Measurements from ENCODE around the gene DAPP1. TPM values are rescaled to one million over a fixed set of nuclear protein-coding genes. Genes with fewer than 3 reads are reported as not detected.

DAPP1 gene
- total RNA-seq, 1 donor from 2014 or later: 10.5 TPM

DNA sequence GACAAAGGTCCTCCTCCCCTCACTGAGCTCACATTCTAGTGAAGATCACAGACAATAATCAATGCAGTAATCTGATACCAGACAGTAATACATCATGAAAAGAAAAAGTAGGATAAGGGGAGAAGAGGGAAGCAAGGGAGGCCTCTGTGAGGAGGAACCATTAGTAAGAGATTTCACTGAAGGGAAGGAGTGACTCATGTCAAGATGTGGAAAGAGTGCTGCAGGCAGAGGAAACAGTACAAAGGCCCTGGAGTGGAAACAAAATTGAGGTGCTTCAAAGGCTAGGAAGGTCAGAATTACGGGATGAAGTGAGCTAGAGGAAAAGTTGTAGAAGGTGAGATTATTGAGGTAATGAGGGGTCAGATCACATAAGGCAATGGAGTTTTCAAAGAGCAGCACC is 39.5 kb downstream of the DAPP1 start:
- DNase-seq: no peak

DNA sequence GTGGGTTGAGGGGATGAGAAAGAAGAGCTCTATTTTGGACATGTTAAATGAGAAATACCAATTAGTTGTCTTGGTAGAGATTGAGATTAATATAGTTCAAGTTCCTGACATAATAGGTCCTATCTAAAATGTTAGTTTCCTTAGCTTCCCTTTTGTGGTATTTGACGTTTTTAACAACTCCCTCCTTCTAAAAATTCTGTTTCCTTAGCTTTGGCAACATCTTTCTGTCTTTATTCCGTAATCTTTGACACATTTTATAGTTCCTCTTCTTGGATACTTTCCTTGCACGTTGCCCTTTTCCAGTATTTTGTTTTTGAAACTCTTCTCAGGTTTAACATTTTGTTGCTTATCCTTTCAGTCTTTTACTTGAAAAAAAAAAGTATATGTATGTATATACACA is 40.7 kb downstream of the DAPP1 start:
- no peak for DNase-seq

DNA sequence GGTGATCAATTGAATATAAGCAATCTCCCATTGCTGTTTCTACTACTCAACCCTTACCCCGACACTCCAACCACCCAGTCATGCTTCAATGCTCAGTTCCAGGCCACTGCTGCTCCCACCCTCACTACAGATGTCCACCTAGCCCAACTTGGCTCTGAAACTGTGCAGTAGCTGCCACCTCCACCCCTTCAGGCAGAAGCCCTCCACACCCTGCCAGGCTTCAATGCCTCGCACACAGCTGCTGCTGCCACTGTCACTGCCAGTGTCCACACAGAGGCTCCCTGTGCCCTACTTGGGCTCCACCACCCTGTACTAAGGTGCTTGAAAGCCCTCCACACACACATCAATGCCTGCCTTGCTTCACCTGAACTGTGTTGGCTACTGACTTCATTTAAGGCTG is 43.0 kb downstream of the DAPP1 start:
- no peak for DNase-seq

DNA sequence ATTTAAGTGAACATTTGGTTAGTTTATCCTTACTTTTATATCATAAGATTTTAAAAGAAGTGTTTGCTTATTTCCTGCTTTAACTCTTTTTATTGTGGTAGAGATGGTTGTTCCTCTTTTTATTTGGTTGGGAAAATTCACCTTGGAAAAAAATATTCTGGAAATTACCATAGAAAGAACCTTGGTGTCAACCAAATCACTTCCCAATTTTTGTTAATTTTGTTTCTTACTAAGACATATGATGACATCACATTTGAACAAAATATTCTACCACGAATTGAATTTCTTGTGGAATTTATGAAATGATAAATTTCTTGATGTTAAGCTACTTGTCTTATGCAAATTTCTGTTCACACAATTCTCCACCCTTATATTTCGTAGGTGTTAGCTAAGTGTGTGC is 43.9 kb downstream of the DAPP1 start:
- no peak for DNase-seq

DNA sequence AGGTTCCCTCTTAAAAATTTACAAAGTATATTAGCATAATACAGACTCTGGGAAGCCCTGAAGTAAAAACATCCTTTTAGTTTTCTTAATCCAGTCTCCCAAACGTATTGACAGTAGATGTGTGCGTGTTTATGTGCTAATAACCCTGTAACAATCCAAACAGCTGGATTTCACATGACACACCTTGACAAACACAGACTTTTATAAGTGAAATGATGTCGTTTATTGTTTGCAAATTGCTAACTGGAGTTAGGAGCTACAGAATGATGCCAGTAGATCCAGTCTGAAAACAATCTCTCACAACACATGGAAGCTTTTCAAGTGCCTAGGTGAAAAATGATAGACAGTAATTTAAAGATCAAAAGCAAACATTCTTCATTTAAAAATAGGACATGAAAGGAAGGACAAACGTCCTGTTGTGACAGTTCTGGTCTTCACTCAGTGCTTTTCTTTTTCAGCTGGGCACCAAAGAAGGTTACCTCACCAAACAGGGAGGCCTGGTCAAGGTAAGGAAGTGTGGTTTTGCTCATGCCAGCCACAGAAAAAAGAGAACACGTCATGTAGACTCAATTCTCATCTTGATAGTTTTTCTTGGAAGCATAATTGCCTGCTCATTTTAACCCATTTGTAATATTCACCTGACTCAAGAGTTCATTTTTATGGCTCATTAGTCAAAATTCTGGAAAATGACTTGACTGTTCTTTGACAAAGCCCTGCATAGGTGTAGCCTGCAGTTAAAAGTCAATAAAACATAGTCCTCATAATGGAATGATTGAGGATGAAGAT is 44.7 kb downstream of the DAPP1 start:
- peak; percentile 11 for DNase-seq

DNA sequence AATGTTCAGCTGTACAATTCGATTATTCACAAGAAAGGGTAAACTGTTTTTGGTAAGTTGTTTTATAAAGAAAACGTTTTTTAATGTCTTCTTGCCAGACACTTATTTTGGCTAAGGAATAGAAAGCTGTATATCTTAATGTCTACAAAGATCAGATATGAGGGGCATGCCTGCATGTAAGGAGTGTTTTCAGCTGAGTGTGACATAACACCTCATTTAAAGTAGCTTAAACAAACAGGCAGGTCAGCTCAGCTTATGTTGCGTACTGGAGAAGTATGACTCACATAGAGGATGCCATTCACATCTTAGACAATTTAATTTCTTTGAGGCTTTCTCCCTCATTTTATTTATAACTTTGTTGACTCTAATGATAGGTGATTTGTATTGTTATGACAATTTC is 47.2 kb downstream of the DAPP1 start:
- no peak for DNase-seq

DNA sequence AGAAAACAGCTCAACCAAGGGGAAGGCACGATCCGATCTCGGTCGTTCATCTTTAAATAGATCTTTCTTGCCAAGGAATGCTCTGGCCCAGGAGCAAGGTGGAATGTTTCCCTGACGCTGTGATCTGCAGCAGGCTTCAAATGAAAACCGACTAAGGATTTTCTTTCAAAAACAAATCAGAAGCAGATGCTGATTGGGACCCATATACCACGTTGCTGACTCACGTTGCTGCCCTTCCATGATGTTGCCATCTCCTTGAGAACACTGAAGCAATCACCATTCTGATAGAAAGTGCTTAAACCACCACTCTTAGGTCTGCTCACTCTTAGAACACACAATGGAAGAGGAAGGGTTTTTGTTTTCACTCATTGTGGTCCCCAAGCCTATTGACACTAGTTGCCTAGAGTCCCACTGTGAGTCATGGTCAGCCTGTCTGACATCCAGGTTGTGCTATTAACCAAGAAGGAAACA is 51.5 kb downstream of the DAPP1 start:
- DNase-seq: no peak

DNA sequence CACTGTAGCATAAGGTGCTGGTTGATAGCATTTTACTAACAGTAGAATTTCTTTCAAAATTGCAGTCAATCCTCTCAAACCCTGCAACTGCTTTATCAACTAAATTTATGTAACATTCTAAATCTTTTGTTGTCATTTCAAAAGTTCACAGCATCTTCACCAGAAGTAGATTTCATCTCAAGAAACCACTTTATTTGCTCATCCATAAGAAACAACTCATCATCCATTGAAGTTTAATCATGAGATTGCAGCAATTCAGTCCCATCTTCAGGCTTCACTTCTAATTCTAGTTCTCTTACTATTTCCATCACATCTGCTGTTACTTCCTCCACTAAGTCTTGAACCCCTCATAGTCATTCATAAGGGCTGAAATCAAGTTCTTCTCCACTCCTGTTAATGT is 55.9 kb downstream of the DAPP1 start:
- no peak for DNase-seq

DNA sequence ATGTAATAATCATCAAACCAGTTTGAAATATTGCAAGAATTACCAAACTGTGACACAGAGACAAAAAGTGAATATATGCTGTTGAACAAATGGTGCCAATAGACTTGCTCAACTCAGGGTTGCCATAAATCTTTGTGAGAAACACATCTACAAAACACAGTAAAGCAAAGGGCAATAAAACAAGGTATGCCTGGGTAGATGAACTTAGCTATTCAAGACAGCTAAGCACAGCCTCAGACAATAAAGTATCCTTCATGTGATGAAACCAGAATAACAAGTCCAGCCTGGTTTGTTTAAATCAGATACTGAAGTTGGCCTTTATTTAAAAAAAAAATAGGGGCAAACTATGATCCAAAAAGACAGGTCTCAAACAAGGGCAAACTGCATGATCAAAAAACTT is 58.4 kb downstream of the DAPP1 start:
- DNase-seq: no peak

DNA sequence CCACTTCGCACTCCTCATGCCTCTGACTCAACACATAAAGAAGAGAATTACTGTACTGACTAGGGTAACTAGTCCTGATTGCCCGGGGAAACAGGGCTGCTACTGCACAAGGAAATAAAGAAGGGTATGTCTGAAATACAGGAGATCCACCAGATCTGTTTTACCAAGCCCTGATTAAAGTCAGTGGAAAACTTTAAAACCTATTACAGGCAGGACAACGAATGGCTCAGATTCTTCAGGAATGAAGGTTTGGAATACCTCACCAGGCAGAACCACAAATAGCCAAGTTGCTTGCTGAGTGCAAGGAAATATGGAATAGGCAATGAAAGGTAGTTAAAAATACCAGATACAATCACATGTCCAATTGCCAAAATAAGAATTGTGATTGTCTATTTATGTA is 60.3 kb downstream of the DAPP1 start:
- no peak for DNase-seq

DNA sequence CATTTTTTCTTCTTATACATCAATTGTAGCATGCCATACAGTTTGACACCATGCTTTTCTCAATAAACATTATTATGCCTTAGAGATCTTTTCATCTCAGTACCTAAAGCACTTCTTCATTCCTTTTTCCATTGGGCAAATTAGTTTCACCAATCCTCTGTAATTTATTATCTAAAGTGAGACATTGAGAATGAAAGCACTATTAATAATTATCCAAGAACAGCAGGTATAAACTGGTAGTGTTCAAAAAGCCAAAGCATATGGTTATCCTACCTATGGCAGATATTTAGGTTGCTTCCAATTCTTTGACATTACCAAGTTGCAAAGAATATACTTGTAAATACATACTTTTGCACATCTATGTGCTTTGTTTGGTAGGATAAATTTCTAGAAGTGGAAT is 62.0 kb downstream of the DAPP1 start:
- DNase-seq: no peak

DNA sequence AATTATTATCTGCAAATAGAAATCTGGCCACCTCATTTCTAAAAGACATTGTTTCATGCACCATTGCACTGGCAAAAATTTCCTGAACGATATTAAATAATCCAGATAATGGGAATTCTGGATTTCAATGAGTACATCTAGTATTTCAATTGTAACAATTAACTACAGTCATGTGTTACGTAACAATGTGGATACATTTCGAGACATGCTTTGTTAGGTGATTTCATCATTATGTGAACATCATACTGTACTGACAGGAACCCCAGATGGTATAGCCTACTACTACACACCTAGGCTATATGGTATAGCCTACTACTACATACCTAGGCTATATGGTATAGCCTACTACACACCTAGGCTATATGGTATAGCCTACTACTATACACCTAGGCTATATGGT is 62.8 kb downstream of the DAPP1 start:
- DNase-seq: no peak

DNA sequence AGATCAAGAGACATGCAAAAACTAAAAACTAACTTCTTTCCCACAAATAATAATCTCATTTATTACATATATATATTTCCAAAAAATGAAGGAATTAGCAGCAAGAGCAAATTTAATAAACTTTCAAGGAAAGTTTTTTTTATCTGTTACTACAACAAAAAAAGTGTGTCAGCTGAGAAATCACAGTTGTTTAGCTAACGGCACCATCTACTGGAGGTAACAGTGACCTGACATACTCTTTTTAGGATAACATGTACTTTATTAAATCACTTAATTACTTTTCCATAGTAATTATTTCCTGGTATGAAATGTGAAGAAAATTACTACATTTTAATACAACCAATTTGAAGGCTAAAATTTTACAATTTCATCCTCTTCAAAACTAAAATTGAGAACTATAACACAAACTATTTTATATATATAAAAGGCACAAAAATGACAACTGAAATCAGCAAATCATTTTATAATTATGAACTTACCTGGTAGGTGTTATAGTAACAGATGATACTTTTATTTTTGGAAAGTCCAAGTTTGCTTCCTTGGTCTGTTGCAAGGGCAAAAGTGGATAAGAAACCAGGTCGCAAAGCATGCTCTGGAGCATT is 68.5 kb downstream of the DAPP1 start:
- peak; percentile 69 for DNase-seq

DNA sequence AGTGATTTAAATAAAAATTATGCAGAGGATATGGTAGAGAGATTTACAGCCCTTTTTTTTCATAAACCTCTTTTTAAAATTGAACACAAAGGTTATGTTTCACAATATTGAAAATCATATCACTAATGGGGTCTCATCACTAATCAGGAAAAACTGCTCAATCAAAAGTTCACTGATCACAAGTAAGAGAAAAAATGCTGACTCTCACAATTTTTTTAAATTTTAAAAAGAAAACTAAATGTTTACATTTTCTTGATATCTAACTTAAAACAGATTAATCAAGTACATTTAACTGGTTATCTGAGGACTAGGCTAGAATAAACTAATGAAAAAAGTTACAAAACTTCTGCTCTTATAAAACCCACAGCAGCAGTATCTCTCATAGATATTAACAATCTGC is 69.1 kb downstream of the DAPP1 start:
- DNase-seq: no peak

DNA sequence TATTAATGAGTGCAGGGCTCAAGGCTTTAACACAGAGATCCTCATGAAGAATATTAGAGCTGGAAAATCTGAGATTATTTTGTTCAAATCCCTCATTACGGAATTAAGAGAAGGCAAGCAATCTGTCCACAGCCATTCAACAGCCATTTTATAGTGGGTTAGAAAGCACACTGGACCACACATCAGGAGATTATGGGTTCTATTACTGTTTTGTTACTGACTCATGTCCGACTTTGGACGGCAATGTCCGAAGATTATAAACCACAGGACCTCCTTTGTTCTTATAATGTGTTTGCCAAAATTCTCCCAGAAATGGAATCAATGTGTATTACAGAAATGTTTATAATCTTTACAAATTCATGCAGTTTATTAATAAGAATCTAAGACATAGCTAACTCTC is 69.5 kb downstream of the DAPP1 start:
- no peak for DNase-seq

DNA sequence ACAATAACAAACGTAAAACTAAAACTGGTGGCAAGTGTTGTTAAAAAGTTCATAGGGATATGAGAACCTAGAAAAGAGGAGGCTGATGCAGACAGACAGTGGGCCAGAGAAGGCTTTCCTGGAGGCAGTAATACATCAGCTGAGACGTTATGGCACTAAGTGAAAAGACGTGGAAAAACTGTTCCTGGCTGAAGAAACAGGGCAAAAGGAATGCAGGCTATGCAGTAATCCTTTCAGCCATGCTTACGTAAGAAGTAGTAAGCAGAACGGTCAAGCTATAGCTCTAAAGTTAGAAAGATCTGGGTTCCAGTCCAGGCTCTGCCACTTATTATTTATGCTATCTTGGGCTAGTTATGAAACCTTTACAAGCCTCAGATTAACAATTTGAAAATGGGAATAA is 71.2 kb downstream of the DAPP1 start:
- no peak for DNase-seq

DNA sequence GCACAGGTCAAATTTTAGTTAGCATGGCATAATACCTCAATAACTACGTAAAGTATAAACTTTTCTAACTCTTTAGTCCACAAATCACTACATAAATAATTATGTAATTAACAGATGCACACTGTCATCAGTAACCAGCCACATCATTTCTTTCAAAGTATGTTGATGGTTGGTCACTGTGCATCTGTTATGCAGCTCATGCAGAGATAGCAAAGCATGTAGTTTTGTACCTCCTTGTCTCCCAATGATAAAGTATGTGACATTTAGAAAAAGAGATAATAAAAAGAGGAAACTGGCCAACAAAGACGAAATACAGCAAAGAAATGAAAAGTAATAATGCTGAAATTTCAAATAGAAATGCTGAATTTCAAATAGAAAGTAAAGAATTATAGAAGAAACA is 74.7 kb downstream of the DAPP1 start:
- no peak for DNase-seq

DNA sequence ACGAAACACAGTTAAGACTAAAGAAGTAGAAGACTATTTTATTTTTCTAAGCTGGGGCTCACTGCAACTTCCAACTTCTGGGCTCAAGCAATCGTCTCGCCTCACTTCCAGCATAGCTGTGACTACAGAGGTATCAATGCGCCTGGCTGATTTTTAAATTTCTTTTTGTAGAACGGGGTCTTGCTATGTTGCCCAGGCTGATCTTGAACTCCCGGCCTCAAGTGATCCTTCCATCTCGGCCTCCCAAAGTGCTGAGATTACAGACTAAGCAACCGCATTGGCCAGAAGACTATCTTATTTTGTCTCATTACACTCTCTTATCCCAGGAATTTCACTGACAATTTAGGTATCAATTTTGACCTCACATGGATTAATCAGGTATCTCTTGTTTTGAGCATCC is 76.4 kb downstream of the DAPP1 start:
- DNase-seq: no peak

DNA sequence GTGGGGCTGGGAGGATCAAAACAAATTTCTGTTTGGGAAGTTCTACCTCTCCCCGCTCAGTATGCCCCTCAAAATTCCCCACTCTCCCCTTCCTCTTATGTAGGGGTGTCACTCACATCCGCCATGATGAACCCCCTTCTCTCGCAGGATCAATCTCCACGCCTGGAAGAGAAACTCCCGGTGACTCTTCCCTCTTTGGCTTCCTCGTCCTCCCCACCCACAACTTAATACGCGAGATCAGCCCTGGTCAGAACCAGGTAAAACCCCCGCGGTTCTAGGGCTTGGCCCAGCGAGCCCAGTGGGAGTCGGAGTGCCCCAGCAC is 77.2 kb downstream of the DAPP1 start:
- no peak for DNase-seq

DNA sequence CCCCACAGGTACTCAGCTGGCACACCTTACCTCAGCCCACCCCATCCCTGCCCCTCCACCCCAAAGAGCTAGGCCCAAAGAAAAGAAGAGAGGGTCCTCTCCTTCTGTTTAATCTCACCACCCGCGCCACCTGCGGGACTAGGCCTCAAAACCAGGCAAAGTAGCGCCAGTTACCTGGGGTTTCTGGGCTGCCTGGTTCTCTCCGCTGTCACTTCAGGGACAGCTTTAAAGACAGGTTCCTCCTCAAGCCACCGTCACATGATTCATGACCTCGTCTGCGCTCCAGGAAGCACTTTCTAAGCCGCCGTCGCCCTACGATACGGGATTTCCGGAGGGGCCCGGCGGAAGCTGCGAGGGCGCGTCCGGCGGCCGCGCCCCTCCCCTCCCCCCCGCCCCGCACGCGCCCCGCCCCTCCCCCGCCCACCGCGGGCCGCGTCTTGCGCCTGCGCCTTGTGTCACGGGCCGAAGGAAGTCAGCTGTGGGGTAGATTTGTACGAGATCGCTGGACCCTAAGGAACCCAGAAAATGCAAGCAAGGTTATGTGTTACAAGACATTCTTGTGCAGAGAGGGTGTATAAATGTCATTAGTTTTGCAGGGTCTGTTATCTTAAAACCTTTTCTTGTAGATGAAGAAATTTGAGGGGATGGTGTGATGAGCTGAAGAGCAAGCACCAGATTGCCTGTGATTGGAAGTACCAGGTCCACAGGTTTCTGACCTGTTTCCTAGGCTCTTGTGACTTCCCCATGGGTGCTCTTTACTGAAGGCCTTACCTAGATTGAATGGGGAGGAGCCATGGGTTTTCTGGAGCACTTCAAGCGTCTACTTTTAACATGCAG is 77.8 kb downstream of the DAPP1 start, which contains the start of gene LAMTOR3:
Gene LAMTOR3, minus strand, starts transcription at position 267 of the 837 bp plus-strand sequence. CDS start 464 bp downstream, outside the sequence.
- peak; percentile 97 for DNase-seq

DNA sequence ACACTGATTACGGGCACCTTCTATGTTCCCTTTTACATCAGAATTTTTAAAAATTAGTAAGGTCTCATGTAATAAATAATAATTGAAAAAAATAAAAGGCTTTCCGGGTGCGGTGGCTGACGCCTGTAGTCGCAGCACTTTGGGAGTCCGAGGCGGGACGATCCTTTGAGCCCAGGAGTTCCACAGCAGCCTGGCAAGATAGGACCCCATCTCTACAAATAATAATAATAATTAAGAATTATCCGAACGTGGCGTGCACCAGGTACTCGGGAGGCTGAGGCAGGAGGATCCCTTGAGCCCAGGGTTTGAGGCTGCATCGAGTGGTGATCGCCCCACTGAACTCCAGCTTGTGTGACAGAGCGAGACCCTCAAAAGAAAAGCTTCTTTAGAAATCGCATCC is 78.4 kb downstream of the DAPP1 start:
- DNase-seq: no peak

DNA sequence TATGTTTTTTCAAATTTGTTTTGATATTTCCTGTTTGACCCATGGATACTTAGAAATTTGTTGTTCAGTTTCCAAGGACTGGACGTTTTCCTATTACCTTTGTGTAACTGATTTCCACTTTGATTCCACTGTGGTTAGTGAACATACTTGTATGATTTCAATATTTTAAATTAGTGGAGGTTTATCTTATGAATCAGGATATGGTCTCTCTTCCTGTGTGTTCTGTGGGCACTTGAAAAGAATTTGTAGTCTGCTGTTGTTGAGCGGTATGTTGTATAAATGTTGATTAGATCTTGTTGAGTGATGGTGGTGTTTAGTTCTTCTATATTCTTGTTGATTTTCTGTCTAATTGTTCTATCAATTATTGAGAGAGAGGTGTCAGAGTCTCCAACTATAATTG is 98.8 kb downstream of the DAPP1 start:
- DNase-seq: no peak

DNA sequence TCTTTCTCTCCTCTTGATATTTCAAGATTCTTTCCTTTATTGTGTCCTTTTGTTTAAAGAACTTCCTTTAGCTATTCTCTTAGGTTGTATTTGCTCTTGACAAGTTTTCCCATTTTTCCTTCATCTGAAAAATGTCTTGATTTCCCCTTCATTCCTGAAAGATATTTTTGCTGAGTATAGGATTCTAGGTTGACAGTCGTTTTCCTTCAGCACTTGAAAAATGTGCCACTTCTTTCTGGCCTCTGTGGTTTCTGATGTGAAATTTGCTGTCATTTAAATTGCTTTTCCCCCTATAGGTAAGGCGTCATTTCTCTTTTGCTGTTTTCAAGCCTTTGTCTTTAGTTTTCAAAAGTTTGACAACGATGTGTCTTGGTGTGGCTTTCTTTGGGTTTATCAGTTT is 100.9 kb downstream of the DAPP1 start:
- DNase-seq: no peak

Measured in tongue (tissue), 2 donors.